Endothelial cell of umbilical vein (primary cell): ENCODE measurements around the gene NFIL3. TPM values are rescaled to one million over a fixed set of nuclear protein-coding genes. Genes with fewer than 3 reads are reported as not detected.

Experiments
- BruUV-seq: library from RNA; stranded (reverse); fragments of 400-500 nt; replicated peaks from 2 replicates; lab custom pipeline; 2021; lab: Mats Ljungman, UMichigan
- CTCF ChIA-PET: fragments of 300-600, 350-600 bp; sonication (Branson Sonifier 250); formaldehyde crosslinking; loops from one replicate; lab custom pipeline; 2021; ENCODE audit warnings: antibody characterized with exemption, inconsistent platforms; lab: Charles Lee
- POLR2A ChIA-PET: fragments of 300-600, 350-600 bp; sonication (Branson Sonifier 250); formaldehyde crosslinking; loops from one replicate; lab custom pipeline; 2021; ENCODE audit warnings: antibody characterized with exemption, inconsistent platforms; lab: Charles Lee
- DNase-seq: peaks from one replicate; pipeline ENCODE4 v3.0.0-alpha.2; 2011; ENCODE audit warnings: low read depth, low spot score
- FAIRE-seq: peaks from 2 replicates; lab custom pipeline; 2011; peaks lifted over from hg19 to GRCh38; lab: Jason Lieb, UNC
- H2AFZ ChIP-seq: 2 replicates; pipeline ENCODE4 v1.6.0; 2012; ENCODE audit warnings: low read depth, low read length, control low read depth, inconsistent platforms
- H3K27ac ChIP-seq: 2 replicates; pipeline ENCODE4 v1.5.1; 2011; ENCODE audit warnings: low read depth, mild to moderate bottlenecking, control low read depth, low read length, moderate library complexity; ENCODE audit not compliant: insufficient read depth
- H3K27me3 ChIP-seq, 2 experiments: 2 replicates each; pipeline versions ENCODE4 v1.6.0 to v1.6.1; 2011; ENCODE audit warnings: low read length in 2 of 2, mixed read lengths in 1 of 2; ENCODE audit not compliant: control insufficient read depth in 2 of 2, insufficient read depth in 2 of 2
- H3K36me3 ChIP-seq, 2 experiments: 2 replicates in 1 of 2; 3 replicates in 1 of 2; pipeline ENCODE4 v1.5.1; 2011; ENCODE audit warnings: low read length in 2 of 2, mild to moderate bottlenecking in 1 of 2, moderate library complexity in 1 of 2; ENCODE audit not compliant: control insufficient read depth in 2 of 2, insufficient read depth in 2 of 2; ENCODE audit errors: extremely low read depth in 1 of 2
- H3K4me1 ChIP-seq: 3 replicates; pipeline ENCODE4 v1.5.1; 2011; ENCODE audit warnings: mild to moderate bottlenecking, low read length; ENCODE audit not compliant: control insufficient read depth, insufficient read depth; ENCODE audit errors: extremely low read depth
- H3K4me2 ChIP-seq: 2 replicates; pipeline ENCODE4 v1.6.1; 2011; ENCODE audit warnings: low read length, control low read depth, mixed read lengths; ENCODE audit not compliant: insufficient read depth
- H3K4me3 ChIP-seq, 3 experiments: fragments of 200-600 bp in 1 of 3; sonication (generic), shearing (Covaris generic) in 1 of 3; replicated peaks in 1 of 3; 2 replicates each; pipeline ENCODE4 v1.5.1; 2011 to 2016; ENCODE audit warnings: control low read depth in 3 of 3, low read length in 3 of 3, mild to moderate bottlenecking in 2 of 3, inconsistent platforms in 1 of 3, low read depth in 1 of 3, moderate library complexity in 1 of 3; ENCODE audit not compliant: insufficient read depth in 1 of 3
- H3K79me2 ChIP-seq: 2 replicates; pipeline ENCODE4 v1.6.0; 2012; ENCODE audit warnings: low read length, inconsistent platforms; ENCODE audit not compliant: control insufficient read depth, insufficient read depth
- H3K9ac ChIP-seq: replicated peaks from 2 replicates; pipeline ENCODE3; 2011; ENCODE audit warnings: low read length, control low read depth; ENCODE audit not compliant: insufficient read depth; ENCODE audit errors: extremely low read depth
- H3K9me1 ChIP-seq: replicated peaks from 3 replicates; pipeline ENCODE4 v1.6.0; 2011; ENCODE audit warnings: mild to moderate bottlenecking, low read length; ENCODE audit not compliant: control insufficient read depth, insufficient read depth; ENCODE audit errors: extremely low read depth
- H3K9me3 ChIP-seq: replicated peaks from 2 replicates; pipeline ENCODE4 v1.5.1; 2012; ENCODE audit warnings: low read length, inconsistent platforms; ENCODE audit not compliant: control insufficient read depth, insufficient read depth
- H4K20me1 ChIP-seq: replicated peaks from 2 replicates; pipeline ENCODE3; 2011; ENCODE audit warnings: mild to moderate bottlenecking, low read length; ENCODE audit not compliant: control insufficient read depth, insufficient read depth; ENCODE audit errors: extremely low read depth
- EZH2 ChIP-seq: IDR thresholded peaks from 2 replicates; pipeline ENCODE4 v1.6.1; 2012; ENCODE audit warnings: borderline replicate concordance, low read depth, mild to moderate bottlenecking, moderate library complexity, low read length, inconsistent platforms; ENCODE audit not compliant: severe bottlenecking
- FOS ChIP-seq: IDR thresholded peaks from 2 replicates; pipeline ENCODE4 v1.6.1; 2011; ENCODE audit warnings: mild to moderate bottlenecking, low read length, moderate library complexity, borderline replicate concordance; ENCODE audit not compliant: insufficient read depth
- GATA2 ChIP-seq: IDR thresholded peaks from 2 replicates; pipeline ENCODE4 v1.7.0; 2011; ENCODE audit warnings: low read depth, mild to moderate bottlenecking, moderate library complexity, mixed read lengths, low read length; ENCODE audit not compliant: insufficient read length, insufficient read depth
- JUN ChIP-seq: IDR thresholded peaks from 2 replicates; pipeline ENCODE4 v1.6.1; 2011; ENCODE audit warnings: borderline replicate concordance, low read depth; ENCODE audit not compliant: insufficient read length, insufficient read depth
- MAX ChIP-seq: IDR thresholded peaks from 2 replicates; pipeline ENCODE4 v1.6.1; 2011; ENCODE audit not compliant: insufficient read depth, insufficient read length
- MYC ChIP-seq: IDR thresholded peaks from one replicate; pipeline ENCODE4 v1.6.1; 2011; ENCODE audit warnings: mild to moderate bottlenecking, low read depth, low read length
- POLR2A ChIP-seq: IDR thresholded peaks from 2 replicates; pipeline ENCODE4 v1.6.1; 2012; ENCODE audit warnings: low read depth, mild to moderate bottlenecking, control low read depth, low read length
- POLR2AphosphoS5 ChIP-seq: IDR thresholded peaks from 2 replicates; pipeline ENCODE4 v1.6.1; 2012; ENCODE audit warnings: low read depth, mild to moderate bottlenecking, control low read depth, low read length, moderate library complexity; ENCODE audit not compliant: insufficient read depth
- dilution Hi-C: fragments of 300-500 bp; cut with MboI; formaldehyde crosslinking; loops from one replicate; pipeline ENCODE4 v1.15.0; 2019; ENCODE audit warnings: low sequenced_read_pairs; ENCODE audit not compliant: extremely low pct_ligation_motif_present
- intact Hi-C: fragments of 100-400 bp; cut with micrococcal nuclease; formaldehyde crosslinking; loops from one replicate; pipeline ENCODE4 v1.10.0; 2022
- polyA plus RNA-seq, 4 experiments: library from polyadenylated mRNA; depleted of rRNA in 3 of 4; stranded (reverse) in 3 of 4; unstranded in 1 of 4; fragments of >200 nt; gene quantifications; 2 replicates each; pipeline versions ENCODE4 v1.2.1 to v1.2.3, GENCODE V29; 2011 to 2012; ENCODE audit warnings: missing spikeins in 1 of 4
- total RNA-seq: library from RNA; stranded (reverse); gene quantifications from 2 replicates; pipeline ENCODE4 v1.2.3, GENCODE V29; 2021
- TF ChIP-seq, protein P1 (sequence below), 2 donors: IDR thresholded peaks; 1 replicate in 1 of 2; 2 replicates in 1 of 2; pipeline ENCODE4 v1.5.1; 2011; ENCODE audit warnings: low read length in 2 of 2, mild to moderate bottlenecking in 2 of 2, moderate library complexity in 2 of 2, control low read depth in 1 of 2, inconsistent platforms in 1 of 2, low read depth in 1 of 2; ENCODE audit not compliant: insufficient read depth in 1 of 2; ENCODE audit errors: extremely low read depth in 1 of 2

The NFIL3 gene
- total and polyA plus RNA-seq, 2 donors (not counting 3 experiments of a cell fraction or from before 2014, with no cell fraction given) = 2.9 to 10.5 TPM

- no peak overlapping the region for H3K9ac ChIP-seq
- BruUV-seq = no TSS peak
- H4K20me1 ChIP-seq = no peaks in the 10 kb centered on the region
- intact Hi-C loops = no loop called here
- ChIA-PET POLR2A (no interaction called here), CTCF (interaction anchor here (0.9 to 2.6 kb wide), 8 partner anchors 11 to 367 kb away, joined by 3 to 8 read pairs (median 4); partner anchors contain the start of gene NFIL3)
- H2AFZ ChIP-seq = no peak overlapping the region
- DNase-seq = no peak
- no peaks in the 10 kb centered on the region for H3K9me3 ChIP-seq
- H3K4me1 ChIP-seq = peaks cover 15% of the 10 kb centered on the region
- no peak overlapping the region for H3K27ac ChIP-seq
- no peaks in the 10 kb centered on the region for H3K27me3 ChIP-seq
- no peak for FAIRE-seq
- TF ChIP-seq FOS (no peak), EZH2 (no peak), GATA2 (no peak), JUN (no peak), MAX (no peak), POLR2AphosphoS5 (no peak), POLR2A (no peak), MYC (no peak)
- TF ChIP-seq, protein P1, sequence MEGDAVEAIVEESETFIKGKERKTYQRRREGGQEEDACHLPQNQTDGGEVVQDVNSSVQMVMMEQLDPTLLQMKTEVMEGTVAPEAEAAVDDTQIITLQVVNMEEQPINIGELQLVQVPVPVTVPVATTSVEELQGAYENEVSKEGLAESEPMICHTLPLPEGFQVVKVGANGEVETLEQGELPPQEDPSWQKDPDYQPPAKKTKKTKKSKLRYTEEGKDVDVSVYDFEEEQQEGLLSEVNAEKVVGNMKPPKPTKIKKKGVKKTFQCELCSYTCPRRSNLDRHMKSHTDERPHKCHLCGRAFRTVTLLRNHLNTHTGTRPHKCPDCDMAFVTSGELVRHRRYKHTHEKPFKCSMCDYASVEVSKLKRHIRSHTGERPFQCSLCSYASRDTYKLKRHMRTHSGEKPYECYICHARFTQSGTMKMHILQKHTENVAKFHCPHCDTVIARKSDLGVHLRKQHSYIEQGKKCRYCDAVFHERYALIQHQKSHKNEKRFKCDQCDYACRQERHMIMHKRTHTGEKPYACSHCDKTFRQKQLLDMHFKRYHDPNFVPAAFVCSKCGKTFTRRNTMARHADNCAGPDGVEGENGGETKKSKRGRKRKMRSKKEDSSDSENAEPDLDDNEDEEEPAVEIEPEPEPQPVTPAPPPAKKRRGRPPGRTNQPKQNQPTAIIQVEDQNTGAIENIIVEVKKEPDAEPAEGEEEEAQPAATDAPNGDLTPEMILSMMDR (IDR thresholded peaks at IDR 0.05; ENCODE audit: extremely low read depth in 1 of 2, insufficient read depth in 1 of 2, low read depth in 1 of 2, low read length in 2 of 2) = no peak
- H3K9me1 ChIP-seq = no peaks in the 10 kb centered on the region
- H3K4me3 ChIP-seq = no peak overlapping the region
- H3K79me2 ChIP-seq = peaks cover 10% of the 10 kb centered on the region
- no peaks in the 10 kb centered on the region for H3K36me3 ChIP-seq
- H3K4me2 ChIP-seq = no peak overlapping the region
- dilution Hi-C loops = no loop called here
Measured at GRCh38 chr9:91359734-91360470, 63.7 kb downstream of the NFIL3 start.
